Fibroblast of lung (primary cell): ENCODE measurements around the gene PGC. TPM values are rescaled to one million over a fixed set of nuclear protein-coding genes. Genes with fewer than 3 reads are reported as not detected.

Source experiments
- DNase-seq, 2 donors: peaks; one replicate each; pipeline versions ENCODE4 v3.0.0 to v3.0.0-alpha.2; 2010; ENCODE audit warnings: low read depth in 2 of 2
- H2AFZ ChIP-seq: 2 replicates; pipeline ENCODE4 v1.5.1; 2012; ENCODE audit warnings: low read length, control low read depth, inconsistent platforms
- H3K27ac ChIP-seq: 2 replicates; pipeline ENCODE4 v1.5.1; 2011; ENCODE audit warnings: low read length, control low read depth; ENCODE audit not compliant: insufficient read depth
- H3K27me3 ChIP-seq: 2 replicates; pipeline ENCODE4 v1.5.1; 2011; ENCODE audit warnings: mild to moderate bottlenecking, low read length; ENCODE audit not compliant: control insufficient read depth, insufficient read depth
- H3K36me3 ChIP-seq: 2 replicates; pipeline ENCODE4 v1.5.1; 2011; ENCODE audit warnings: low read length; ENCODE audit not compliant: control insufficient read depth, insufficient read depth
- H3K4me1 ChIP-seq: 2 replicates; pipeline ENCODE4 v1.5.1; 2011; ENCODE audit warnings: low read length; ENCODE audit not compliant: control insufficient read depth, insufficient read depth; ENCODE audit errors: extremely low read depth
- H3K4me2 ChIP-seq: 2 replicates; pipeline ENCODE4 v1.5.1; 2011; ENCODE audit warnings: low read length, control low read depth; ENCODE audit not compliant: insufficient read depth; ENCODE audit errors: extremely low read depth
- H3K4me3 ChIP-seq, 4 experiments: fragments of 200-600 bp in 1 of 4; sonication (generic) in 1 of 4; replicated peaks in 1 of 4; 2 replicates each; pipeline ENCODE4 v1.5.1; 2011 to 2016; ENCODE audit warnings: low read length in 4 of 4, low read depth in 3 of 4, mild to moderate bottlenecking in 3 of 4, control low read depth in 2 of 4, inconsistent platforms in 1 of 4, mixed read lengths in 1 of 4; ENCODE audit not compliant: insufficient read depth in 1 of 4; ENCODE audit errors: control extremely low read depth in 1 of 4
- H3K79me2 ChIP-seq: 2 replicates; pipeline ENCODE4 v1.5.1; 2012; ENCODE audit warnings: mild to moderate bottlenecking, low read length, inconsistent platforms; ENCODE audit not compliant: control insufficient read depth, insufficient read depth
- H3K9ac ChIP-seq: 2 replicates; pipeline ENCODE4 v1.5.1; 2011; ENCODE audit warnings: mild to moderate bottlenecking, low read length, control low read depth; ENCODE audit not compliant: insufficient read depth
- H3K9me3 ChIP-seq: 2 replicates; pipeline ENCODE4 v1.5.1; 2012; ENCODE audit warnings: low read depth, low read length; ENCODE audit not compliant: control insufficient read depth, insufficient read depth
- H4K20me1 ChIP-seq: 2 replicates; pipeline ENCODE4 v1.5.1; 2011; ENCODE audit warnings: low read length; ENCODE audit not compliant: control insufficient read depth, insufficient read depth; ENCODE audit errors: extremely low read depth
- EZH2 ChIP-seq: IDR thresholded peaks from 2 replicates; pipeline ENCODE4 v1.5.1; 2012; ENCODE audit warnings: low read length, control low read depth, mild to moderate bottlenecking; ENCODE audit errors: missing control alignments
- polyA plus RNA-seq, 2 donors: library from polyadenylated mRNA; depleted of rRNA in 1 of 2; stranded (reverse) in 1 of 2; unstranded in 1 of 2; fragments of >200 nt; gene quantifications; 2 replicates each; pipeline ENCODE4 v1.2.1, GENCODE V29; 2011 to 2012; ENCODE audit warnings: missing spikeins in 1 of 2
- total RNA-seq: library from RNA; depleted of rRNA; stranded (reverse); fragments of >200 nt; gene quantifications from 2 replicates; pipeline ENCODE4 v1.2.1, GENCODE V29; 2014
- TF ChIP-seq, protein P1 (sequence below), 2 donors: IDR thresholded peaks in 1 of 2; conservative IDR thresholded peaks in 1 of 2; 1 replicate in 1 of 2; 2 replicates in 1 of 2; pipeline ENCODE4 v1.5.1; 2011 to 2012; ENCODE audit warnings: low read length in 2 of 2, control low read depth in 1 of 2, inconsistent platforms in 1 of 2, low read depth in 1 of 2, mild to moderate bottlenecking in 1 of 2

The PGC gene
- total and polyA plus RNA-seq, 2 donors (not counting 1 experiment from before 2014, with no cell fraction given) = not detected

DNA sequence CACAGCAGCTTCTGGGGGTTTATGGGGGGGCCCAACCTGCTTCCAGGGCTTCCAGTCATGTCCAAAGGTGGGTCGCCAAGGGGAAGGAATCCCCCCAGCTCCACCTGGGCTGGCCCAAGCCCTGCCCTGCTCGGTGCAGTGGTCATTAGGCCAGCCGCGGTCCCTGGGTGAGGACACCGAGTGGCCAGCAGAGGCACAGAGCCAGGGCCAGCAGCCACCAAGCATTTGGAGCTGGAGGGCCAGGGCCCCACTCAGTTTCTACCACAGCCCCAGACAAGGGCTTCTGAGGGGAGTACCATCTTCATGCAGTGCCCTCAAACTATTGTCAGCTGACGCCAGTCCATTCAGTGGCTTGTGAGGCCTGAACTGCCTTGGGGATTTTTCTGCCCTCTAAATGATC, 51.4 kb downstream of the PGC start:
- Histone ChIP-seq H3K79me2 (no peaks in the 10 kb centered on the region), H4K20me1 (no peaks in the 10 kb centered on the region), H3K27me3 (no peaks in the 10 kb centered on the region), H3K9ac (no peak overlapping the region), H3K4me1 (peaks cover 4% of the 10 kb centered on the region), H3K9me3 (no peaks in the 10 kb centered on the region), H2AFZ (no peak overlapping the region), H3K4me2 (no peak overlapping the region), H3K27ac (no peak overlapping the region), H3K36me3 (no peaks in the 10 kb centered on the region), H3K4me3 (no peak overlapping the region)
- TF ChIP-seq EZH2 = no peak
- TF ChIP-seq, protein P1, sequence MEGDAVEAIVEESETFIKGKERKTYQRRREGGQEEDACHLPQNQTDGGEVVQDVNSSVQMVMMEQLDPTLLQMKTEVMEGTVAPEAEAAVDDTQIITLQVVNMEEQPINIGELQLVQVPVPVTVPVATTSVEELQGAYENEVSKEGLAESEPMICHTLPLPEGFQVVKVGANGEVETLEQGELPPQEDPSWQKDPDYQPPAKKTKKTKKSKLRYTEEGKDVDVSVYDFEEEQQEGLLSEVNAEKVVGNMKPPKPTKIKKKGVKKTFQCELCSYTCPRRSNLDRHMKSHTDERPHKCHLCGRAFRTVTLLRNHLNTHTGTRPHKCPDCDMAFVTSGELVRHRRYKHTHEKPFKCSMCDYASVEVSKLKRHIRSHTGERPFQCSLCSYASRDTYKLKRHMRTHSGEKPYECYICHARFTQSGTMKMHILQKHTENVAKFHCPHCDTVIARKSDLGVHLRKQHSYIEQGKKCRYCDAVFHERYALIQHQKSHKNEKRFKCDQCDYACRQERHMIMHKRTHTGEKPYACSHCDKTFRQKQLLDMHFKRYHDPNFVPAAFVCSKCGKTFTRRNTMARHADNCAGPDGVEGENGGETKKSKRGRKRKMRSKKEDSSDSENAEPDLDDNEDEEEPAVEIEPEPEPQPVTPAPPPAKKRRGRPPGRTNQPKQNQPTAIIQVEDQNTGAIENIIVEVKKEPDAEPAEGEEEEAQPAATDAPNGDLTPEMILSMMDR (conservative IDR thresholded peaks at IDR 0.05 in 1 of 2, IDR thresholded peaks at IDR 0.05 in 1 of 2; ENCODE audit: low read depth in 1 of 2, low read length in 2 of 2) = no peak
- DNase-seq = no peak

DNA sequence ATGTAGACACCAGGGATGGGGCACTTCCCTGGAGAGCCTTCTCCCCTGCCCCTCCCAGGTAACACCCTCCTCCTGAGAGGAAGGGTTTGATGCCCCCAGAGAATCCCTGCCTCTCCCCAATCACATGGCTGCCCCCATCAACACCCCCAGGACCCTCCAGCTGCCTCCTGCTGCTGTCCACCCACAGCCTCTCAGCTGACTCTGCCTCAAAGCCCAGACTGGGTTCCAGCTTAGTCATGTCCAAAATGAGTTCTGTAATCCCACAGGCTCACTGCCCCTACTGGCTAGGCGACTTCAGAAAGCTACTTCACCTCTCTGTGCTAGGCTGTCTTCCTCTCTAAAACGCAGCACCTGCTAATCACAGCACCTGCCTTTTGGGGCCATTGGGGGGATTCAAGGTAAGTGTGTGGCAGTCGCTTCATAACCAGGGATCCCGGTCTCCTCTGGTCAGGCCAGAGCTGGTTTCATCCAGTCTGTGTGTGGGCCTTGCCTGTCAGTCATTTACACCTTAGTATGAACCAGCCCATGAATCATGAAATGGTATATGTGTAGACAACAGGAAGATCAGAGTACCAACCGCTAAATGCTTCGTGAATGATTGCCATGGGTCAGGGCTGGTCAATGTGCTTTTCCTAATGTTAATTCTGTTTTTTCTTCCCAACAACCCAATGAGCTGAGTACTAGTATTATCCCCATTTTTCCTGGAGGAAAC, 52.2 kb downstream of the PGC start:
- peak in 1 of 2 donors; percentile 53 for DNase-seq
- TF ChIP-seq EZH2 = no peak
- TF ChIP-seq, protein P1 (conservative IDR thresholded peaks at IDR 0.05 in 1 of 2, IDR thresholded peaks at IDR 0.05 in 1 of 2; ENCODE audit: low read depth in 1 of 2, low read length in 2 of 2) = no peak
- Histone ChIP-seq H3K27ac (no peak overlapping the region), H3K36me3 (no peaks in the 10 kb centered on the region), H3K4me3 (no peak overlapping the region), H3K9ac (no peak overlapping the region), H2AFZ (no peak overlapping the region), H4K20me1 (no peaks in the 10 kb centered on the region), H3K9me3 (no peaks in the 10 kb centered on the region), H3K79me2 (no peaks in the 10 kb centered on the region), H3K4me1 (peaks cover 4% of the 10 kb centered on the region), H3K4me2 (no peak overlapping the region), H3K27me3 (no peaks in the 10 kb centered on the region)

DNA sequence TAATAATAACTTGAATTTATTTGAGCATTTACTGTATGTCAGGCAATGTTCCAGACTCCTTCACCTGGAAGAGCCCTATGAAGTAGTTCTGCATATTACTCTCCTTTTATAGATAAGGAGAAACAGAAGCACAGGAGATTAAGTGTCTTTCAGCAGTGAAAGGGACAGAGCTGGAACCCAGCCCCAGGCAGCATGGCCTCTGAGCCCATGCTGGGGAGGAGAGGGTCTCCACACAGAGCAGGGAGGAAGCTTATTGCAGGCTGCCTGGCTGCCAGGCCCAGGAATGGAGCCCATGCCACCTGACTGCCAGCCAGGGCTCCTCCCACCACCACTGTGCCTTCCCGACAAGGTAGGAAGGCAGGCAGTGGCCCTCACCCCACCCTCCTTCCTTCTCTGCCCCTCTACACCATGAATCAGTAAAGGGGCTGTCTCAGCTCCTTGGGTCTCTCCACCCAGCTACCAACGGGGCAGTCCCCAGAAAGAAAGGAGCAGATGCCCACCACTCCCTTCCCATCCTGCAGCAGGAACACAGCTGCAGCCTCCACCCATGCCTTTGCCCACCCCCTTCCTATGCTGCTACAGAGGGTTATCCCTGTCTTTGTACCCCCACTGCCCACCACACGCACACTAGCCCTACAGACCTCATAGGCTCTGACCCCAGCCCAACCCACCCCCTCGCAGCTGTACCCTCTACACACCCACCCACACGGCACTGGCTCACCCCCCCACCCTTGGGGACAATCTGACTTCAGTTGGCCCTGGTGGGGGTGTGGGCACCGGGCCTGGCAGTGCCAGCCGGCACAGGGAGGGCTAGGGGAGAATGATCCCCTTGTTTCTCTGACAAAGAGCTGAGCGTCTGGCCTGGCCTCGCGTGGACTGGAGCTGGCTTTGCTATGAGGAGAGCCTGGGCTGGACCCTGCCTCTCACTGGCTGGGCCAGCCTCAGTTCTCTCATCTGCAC, 53.6 kb downstream of the PGC start:
- Histone ChIP-seq H3K4me3 (no peak overlapping the region), H2AFZ (no peak overlapping the region)
- no peak for DNase-seq

More for the DNA sequence above, 53.6 kb downstream of the PGC start:
- H3K4me2 ChIP-seq = no peak overlapping the region
- no peak overlapping the region for H3K27ac ChIP-seq
- no peak overlapping the region for H3K9ac ChIP-seq
- H3K9me3 ChIP-seq = no peaks in the 10 kb centered on the region
- H3K36me3 ChIP-seq = no peaks in the 10 kb centered on the region
- TF ChIP-seq, protein P1 (conservative IDR thresholded peaks at IDR 0.05 in 1 of 2, IDR thresholded peaks at IDR 0.05 in 1 of 2; ENCODE audit: low read depth in 1 of 2, low read length in 2 of 2) = no peak
- TF ChIP-seq EZH2 = no peak
- H3K79me2 ChIP-seq = no peaks in the 10 kb centered on the region
- H4K20me1 ChIP-seq = no peaks in the 10 kb centered on the region
- H3K27me3 ChIP-seq = no peaks in the 10 kb centered on the region
- H3K4me1 ChIP-seq = peaks cover 4% of the 10 kb centered on the region
